CD4-positive, alpha-beta T cell treated with Interleukin-10 for 1 hour (primary cell): ENCODE measurements around the gene DCLK1.
"Not testable (repeated sequence)": the region's sequence is repeated elsewhere in the genome, so short reads cannot be mapped to it uniquely, and the experiment has no call there.

Source experiments
- DNase-seq: peaks from one replicate; pipeline ENCODE4 v3.0.0-alpha.2; 2020

Gene DCLK1

GRCh38 chr13:36082806-36083205 lies 48.4 kb downstream of the DCLK1 start:
- DNase-seq = no peak

DNA sequence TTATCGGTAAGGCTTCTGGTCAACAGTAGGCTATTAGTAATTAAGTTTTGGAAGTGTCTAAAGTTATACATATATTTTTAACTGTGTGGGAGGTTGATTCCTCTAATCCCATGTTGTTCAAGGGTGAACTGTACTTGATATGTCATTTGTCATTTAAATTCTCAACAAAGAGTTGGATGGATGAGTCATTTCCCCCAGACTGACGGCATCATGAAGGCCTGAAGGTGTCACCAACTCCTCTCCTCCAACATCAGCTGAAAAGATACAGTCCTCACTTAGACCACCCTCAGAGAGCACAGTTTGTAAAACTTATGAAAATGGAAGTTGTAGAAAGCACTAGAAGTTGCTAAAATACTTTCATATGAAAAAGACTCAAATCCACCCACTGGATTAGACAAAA lies 48.8 kb downstream of the DCLK1 start:
- no peak for DNase-seq

GRCh38 chr13:36076211-36076610 lies 55.0 kb downstream of the DCLK1 start:
- DNase-seq = no peak

- no peak for DNase-seq
Measured at GRCh38 chr13:36074659-36075058, 56.5 kb downstream of the DCLK1 start.

DNA sequence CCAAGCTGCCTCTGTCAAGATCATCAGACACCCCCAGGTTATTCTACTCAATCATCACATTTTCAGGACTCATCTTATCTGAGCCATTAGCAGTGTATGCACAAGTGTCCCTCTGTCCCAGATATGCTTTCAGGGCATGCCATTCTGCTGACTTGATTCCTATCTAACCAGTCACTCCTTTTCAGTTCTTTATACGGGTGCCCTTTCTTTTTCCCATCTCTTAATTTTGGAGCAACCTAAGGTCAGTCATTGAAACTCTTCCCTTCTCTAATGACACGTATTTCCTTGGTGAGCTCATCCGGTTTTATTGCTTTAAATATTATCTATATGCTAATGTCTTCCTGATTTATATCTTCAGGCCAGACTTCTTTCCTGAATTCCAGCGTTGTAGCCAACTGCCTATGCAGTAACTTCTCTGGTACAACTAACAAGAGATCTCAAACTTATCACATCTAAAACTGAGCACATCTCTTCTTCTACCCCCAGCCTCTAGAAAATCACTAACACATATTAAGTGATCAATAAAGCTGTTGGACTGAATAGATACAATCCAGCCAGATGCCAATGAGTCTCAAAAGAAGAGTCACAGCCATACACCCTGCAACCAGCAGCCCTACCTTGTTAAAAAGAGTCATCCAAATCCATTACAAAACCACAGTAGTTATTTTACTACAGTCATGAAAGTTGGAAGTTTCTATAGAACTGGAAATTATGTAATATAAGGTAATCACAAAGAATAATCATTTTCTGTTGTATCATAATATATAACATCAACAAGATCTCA lies 58.8 kb downstream of the DCLK1 start:
- DNase-seq = no peak

- not testable (repeated sequence) for DNase-seq
Measured at GRCh38 chr13:36070504-36071192, 60.5 kb downstream of the DCLK1 start.

GRCh38 chr13:36069881-36070366 lies 61.3 kb downstream of the DCLK1 start:
- DNase-seq = no peak

DNA sequence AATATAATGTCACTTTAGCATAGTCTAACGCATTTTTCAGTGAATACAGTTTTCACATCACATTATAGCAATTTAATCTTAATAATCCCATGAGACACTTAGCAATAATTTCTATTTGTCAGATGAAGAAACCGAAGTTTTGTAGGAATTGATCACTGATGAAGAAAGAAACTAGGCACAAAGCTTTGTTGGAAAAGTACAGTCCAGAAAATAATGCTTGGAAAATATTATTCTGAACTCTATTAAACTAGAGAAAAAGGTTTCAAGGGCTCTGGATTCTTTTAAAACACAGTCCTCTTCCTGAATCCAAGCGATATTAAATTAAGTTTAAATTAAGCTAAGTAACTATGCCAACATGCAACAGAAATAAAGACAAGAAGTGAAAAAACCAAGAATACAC lies 62.2 kb downstream of the DCLK1 start:
- no peak for DNase-seq

GRCh38 chr13:36068566-36068965 lies 62.6 kb downstream of the DCLK1 start:
- no peak for DNase-seq

GRCh38 chr13:36067746-36068381 lies 63.3 kb downstream of the DCLK1 start:
- DNase-seq = no peak

DNA sequence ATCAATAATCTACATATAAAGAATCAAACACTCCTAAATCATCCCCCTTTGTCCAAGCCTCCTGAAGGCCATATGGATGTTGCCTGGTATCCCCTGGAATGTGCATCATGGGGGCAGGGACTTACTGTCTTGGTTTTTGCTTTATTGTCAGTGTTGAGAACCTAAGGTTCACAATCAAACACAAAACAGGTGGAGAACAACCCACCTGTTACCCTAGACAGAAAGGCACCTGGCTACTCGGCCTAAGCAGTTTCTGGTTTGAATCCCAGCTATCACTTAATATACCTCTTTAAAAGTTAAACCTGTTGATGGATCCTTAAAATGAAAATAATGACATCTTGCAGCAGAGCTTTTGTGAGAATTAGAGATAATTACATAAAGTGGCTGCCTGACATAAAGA lies 68.9 kb downstream of the DCLK1 start:
- DNase-seq = no peak

GRCh38 chr13:36061621-36062020 lies 69.6 kb downstream of the DCLK1 start:
- no peak for DNase-seq

GRCh38 chr13:36061054-36061453 lies 70.1 kb downstream of the DCLK1 start:
- no peak for DNase-seq

DNA sequence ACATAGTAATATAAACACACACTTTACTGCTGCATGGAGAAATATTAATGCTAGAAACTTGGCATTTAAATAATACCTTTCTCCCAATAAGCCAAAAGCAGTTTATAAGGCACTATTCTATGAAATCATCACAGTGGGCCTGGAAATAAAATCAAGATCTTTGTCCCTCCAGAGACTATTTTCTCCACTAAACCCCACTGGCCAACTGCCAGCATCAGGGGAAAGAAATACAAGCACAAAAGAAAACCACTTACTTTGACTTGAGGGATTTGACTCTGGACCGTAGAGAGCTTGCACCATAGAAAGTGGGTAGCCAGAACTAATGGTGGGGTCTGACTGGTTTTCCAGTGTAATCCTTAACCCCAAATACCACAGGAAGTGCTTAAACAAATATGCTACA lies 71.9 kb downstream of the DCLK1 start:
- no peak for DNase-seq

DNA sequence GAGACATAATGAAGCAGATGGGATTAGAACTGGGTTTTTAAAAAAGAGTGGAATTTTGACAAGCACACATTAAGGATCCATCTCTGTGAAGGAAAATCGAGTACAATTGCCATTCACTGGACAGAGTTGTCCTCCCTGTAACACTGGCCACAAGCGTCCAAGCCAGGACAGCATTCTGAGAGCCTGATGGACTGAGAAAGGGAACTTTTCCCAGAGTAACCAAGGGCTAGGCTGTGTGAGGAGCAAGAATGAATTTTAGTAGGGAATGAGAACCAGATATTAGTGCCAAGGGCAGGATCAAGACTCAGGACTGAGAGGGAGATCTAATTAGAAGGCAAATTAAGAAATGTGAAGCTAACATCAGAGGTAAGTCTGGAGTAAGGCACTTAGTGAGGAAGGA lies 73.1 kb downstream of the DCLK1 start:
- no peak for DNase-seq

- DNase-seq = no peak
Measured at GRCh38 chr13:36057547-36057946, 73.6 kb downstream of the DCLK1 start.

DNA sequence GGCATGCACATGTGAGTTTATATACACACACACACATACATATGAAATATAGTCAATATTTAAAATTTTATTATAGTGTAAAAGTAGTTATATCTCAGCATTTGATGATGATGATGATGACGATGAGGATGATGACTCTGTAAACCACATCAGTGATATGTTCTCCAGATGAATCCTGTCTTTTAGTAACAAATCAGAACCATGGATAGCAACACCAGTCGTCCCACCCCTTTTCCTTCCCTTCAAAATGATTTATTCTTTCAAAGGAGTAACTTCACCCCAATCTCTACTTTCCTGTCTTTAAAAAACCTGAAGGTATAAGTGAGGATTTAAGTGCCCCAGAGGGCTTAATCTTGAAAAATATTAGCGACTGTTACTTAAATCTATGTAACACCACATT lies 74.1 kb downstream of the DCLK1 start:
- no peak for DNase-seq

DNA sequence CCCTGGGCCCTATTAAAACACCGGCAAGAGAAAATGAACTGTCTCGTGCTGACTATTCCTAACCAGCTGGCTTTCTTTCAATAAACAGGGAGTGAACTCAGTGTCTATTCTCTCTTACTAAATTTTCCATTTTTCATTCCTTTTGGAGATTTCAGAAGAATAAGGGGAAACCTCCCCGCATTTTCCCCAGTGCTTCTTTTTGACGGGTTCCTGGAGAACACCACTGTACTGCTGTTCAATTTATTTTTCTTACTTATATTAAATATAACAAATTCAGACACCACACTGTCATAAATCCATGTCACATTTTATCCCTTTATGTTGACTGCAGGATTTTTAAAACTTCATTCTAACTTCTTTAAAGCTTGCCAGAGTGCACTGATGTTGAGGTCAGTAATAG lies 75.8 kb downstream of the DCLK1 start:
- no peak for DNase-seq

DNA sequence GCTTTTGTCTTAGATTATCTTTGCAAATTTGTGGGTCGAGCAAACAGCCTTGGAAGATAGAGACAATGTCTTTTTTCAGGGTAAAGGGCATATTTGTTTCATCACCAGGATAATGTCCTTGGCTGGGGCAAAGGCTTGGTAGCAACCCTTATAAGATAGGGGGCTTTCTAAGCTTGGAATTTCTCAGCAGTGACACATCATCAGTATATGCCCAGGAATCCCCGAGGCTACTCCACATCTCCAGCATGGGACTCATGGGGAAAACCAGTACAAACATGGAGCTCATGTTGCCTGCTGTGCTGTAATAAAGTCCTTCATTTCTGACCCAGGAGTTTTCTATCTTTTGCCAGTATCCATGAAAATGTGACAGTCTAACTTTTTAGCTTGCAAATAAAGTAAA lies 77.1 kb downstream of the DCLK1 start:
- no peak for DNase-seq

GRCh38 chr13:36051082-36051481 lies 80.1 kb downstream of the DCLK1 start:
- DNase-seq = no peak

DNA sequence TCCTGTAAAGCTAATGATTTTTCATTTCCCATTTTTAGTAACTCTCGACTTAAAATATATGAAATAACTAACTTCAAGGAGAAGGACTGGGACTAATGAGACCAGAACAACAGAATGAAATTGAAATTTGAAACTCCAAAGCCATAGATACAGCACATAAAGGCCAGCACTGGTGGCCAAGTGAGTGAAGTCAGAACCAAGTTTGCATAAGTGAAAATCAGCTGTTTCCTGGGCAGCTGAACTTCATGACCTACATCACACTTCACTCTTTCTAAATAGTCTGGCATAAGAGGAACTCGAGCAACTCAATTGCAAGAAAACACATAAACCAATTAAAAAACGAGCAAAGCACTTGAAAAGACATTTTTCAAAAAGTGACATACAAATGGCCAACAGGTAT lies 84.5 kb downstream of the DCLK1 start:
- DNase-seq = no peak

GRCh38 chr13:36038785-36039555 lies 92.2 kb downstream of the DCLK1 start:
- DNase-seq = no peak

DNA sequence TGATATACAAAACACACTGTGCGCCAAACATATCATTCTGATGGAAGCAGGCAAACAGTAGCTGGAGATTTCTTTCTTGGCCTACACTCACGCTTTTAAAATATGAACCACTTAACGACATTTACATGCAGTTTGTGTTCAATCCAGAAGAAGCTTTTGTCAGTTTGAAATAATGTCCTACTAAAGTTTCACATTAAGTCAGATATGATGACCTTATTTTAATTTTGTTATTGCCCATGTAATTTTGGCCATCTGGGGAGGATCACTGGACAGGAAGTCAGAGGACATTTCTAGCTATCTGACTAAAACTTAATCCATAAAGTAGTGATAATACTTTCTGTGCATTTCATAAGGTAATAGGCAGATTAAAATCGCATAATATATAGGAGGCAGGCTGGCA lies 98.1 kb downstream of the DCLK1 start:
- DNase-seq = no peak
